GM18508 (cell line): ENCODE measurements around the gene DGKB.
"Not testable (repeated sequence)": the region's sequence is repeated elsewhere in the genome, so short reads cannot be mapped to it uniquely, and the experiment has no call there.

ENCODE experiments used
- ATAC-seq: cut with Tn5 transposase; IDR thresholded peaks from one replicate; pipeline ENCODE4 v1.9.1; 2021; ENCODE audit warnings: moderate number of reproducible peaks; ENCODE audit not compliant: insufficient read depth, unreplicated experiment

DGKB gene

GRCh38 chr7:14501436-14501835 is 401.1 kb downstream of the DGKB start:
- ATAC-seq, result no peak

DNA sequence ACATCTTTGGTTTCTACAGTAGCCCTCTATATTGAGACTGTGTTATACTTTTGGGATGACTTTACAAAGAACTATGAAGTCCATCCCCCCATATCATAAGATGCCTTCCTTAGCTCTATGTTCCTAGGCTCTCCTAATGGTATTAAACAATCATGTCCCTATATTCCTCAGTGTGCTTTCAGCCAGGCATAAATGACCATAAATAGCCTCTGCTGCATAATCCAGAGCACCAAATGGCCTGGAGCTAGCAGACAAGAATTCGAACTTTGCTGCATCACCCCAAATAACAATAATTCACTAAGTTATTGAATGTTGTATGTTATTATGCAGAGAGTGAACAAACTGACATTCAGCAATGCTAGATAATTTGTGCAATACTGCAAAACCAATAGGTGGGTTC is 405.2 kb downstream of the DGKB start:
- no peak for ATAC-seq

DNA sequence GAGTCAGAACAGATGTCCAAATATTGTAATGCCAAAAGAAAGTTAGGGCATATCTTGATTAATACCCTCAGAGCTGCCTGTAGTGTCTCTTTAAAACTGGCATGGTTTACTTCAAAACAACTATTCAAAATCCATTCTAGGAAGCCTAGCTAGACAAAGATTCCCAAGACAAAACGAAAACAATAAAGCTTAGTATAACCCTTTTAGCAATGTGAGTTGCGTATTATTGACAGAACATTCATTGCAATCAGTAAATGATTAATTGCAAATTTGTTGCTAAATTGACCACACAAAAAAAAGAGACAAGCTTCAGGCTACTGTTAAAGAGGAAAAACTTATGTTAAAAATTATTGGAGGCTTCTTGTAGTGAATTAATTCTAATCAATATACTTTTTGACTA is 406.9 kb downstream of the DGKB start:
- ATAC-seq, result no peak

- no peak for ATAC-seq
Measured at GRCh38 chr7:14487701-14488395, 414.7 kb downstream of the DGKB start.

DNA sequence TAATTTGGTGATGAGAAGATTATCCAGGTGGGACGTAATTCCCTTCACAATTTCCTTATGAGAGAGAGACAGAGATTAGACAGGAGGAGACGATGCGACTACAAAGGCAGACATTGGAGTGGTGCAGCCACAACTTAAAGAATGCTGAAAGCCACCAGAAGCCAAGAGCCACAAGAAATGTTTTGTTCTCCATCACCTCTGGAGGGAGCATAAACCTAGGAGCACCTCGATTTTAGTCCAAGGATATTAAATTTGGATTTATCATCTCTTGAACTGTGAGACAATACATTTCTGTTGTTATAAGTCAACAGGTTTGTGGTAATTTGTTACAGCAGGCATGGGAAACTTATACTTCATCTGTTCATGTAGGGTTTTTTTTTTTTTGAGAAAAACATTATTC is 418.9 kb downstream of the DGKB start:
- ATAC-seq, result no peak

GRCh38 chr7:14480281-14480680 is 422.3 kb downstream of the DGKB start:
- no peak for ATAC-seq

DNA sequence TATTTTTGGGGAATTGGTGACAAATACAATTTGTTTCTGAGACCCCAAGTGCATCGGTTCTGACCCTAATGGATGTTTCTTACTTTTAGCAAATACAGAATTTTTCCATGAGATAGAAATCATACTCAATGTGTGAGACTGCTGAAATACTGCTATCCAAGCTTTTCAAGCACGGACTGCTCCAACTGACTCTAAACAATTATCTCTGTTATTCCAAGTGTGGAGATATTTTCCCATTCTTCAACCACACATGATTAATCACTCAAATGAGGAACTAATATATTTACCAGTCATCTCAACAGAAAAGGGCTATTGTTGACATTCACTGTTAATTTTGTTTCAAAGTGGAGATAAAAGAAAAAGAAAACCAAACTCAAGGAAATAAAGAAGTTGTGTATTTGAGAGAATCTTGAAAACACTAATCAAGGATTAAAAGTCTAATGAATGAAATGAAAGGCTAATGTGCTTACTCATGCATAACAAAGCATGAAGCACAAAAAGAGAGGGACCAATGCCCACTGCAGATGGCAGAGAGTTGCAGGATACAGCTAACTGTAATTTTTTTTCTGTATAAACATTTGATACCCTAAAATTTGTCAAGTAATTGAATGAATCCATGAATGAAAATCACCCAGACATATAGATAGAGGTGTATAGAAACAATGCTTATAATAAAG is 423.6 kb downstream of the DGKB start:
- no peak for ATAC-seq

GRCh38 chr7:14461716-14462115 is 440.8 kb downstream of the DGKB start:
- not testable (repeated sequence) for ATAC-seq

DNA sequence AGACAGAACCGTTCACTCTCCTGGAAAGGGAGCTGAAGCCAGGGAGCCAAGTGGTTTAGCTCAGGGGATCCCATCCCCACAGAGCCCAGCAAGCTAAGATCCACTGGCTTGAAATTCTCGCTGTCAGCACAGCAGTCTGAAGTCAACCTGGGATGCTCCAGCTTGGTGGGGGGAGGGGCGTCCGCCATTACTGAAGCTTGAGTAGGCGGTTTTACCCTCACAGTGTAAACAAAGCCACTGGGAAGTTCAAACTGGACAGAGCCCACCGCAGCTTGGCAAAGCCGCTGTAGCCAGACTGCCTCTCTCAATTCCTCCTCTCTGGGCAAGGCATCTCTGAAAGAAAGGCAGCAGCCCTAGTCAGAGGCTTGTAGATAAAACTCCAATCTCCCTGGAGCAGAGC is 443.7 kb downstream of the DGKB start:
- not testable (repeated sequence) for ATAC-seq

DNA sequence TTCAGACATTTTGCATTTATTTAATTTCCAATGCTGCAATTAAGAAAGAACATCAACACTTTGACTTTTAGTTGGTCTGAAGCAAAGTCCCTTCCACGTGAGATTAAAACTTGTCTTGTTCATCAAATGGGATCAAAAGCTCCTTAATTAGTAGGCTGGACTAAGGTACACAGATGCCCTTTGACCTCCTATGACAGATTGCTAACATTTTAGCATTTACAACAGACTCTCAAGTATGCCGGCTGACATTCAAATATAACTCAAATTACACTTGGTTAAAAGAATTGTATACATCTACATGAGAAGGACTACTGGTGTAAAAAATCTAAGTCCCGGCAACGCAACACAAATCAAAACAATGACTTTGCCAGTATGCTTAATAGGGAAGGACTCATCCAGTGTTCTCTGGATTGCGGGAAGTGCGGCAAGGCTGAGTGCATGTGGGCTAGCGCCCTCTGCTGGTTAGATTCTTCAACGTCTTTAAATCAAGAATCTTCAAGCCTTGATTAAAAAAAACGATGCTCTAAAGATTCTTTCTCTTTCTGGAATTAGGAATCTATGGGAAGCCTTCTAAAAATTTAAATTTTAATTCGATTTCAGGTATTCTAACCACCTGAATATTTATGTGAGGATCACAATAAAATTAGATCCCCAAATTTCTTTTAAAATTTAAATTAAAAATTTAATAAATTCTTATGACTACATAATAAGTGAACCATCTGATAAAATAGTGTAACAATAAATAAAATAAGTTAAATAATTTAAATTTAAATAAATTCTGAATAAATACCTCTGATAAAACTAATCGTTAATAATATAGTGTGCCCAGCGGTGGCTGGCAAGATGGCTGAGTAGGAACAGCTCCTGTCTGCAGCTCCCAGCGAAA is 444.7 kb downstream of the DGKB start:
- ATAC-seq, result peak; percentile 65

GRCh38 chr7:14449291-14449690 is 453.3 kb downstream of the DGKB start:
- no peak for ATAC-seq

DNA sequence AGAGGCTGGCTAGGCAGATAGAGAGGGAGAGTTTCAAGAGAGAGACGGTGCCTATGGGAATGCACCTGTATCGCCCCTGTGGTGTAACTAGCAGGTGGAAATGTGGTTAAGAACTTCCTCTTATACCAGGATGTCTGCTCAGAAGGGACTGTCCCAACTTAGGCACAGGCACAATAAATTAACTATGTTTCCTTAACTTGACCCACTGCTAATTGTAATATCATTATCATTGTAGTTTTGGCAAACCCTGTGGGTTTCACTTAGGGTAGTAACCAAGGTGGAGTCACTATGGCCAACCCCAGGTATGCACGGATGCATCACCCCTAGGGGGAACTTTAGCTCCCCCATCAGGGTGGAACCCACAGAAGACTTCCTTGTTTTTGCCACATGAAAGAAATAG is 455.7 kb downstream of the DGKB start:
- ATAC-seq, result peak; percentile 91

DNA sequence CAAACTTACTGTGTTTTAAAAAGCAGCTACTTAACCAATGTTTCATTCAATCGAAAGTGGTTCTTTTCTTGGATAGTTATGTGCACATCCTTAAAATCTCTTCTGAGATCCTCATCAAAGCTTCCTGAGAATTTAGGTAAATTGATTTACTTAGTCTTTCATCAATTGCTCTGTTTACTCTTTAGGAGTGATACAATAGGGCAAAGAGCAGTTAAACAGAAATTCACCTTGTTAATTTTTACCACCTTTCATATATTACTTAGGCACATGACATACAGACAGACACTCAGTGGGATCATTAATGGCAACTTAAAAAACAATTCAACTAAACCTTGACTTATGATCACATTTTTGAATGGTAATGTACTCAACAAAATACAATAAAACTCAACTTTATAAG is 456.3 kb downstream of the DGKB start:
- ATAC-seq, result no peak

DNA sequence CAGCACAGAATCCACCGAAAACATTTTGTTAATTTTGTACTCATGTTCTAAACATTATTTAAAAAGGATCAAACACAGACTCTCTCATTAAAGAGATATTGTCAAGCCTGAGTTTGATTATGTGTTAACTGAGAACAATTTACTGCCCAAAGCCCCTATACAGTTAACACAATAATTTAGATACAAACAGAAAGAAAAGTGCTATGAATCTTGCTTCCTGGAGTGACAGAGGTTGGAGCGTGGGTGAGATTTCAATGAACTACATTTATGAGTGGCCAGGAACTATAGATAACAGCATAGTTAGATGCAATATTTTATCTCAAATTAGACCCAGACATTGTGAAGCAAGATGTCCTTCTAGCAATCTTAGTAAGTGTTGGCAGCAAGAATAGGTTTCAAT is 464.2 kb downstream of the DGKB start:
- no peak for ATAC-seq

GRCh38 chr7:14436878-14437277 is 465.7 kb downstream of the DGKB start:
- ATAC-seq, result no peak

DNA sequence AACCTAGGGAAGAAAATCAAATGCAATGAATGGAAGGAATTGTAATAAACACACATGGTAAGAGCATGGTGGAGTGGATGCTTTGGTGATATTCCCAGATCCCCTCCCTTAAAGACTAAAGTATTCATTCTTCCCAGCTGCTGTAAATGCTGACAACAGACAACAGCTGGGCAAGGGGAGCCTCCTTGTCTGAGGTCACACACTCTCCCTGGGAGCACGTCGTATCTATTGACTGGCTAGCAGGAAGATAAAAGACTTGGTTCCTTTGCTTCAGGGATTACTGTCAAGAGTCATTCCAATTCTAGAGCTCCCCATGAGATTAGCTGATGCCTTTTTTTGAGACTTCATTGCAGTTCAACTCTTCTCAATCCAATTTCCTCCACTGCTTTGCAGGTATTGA is 469.6 kb downstream of the DGKB start:
- ATAC-seq, result no peak

GRCh38 chr7:14430926-14431325 is 471.6 kb downstream of the DGKB start:
- ATAC-seq, result no peak

DNA sequence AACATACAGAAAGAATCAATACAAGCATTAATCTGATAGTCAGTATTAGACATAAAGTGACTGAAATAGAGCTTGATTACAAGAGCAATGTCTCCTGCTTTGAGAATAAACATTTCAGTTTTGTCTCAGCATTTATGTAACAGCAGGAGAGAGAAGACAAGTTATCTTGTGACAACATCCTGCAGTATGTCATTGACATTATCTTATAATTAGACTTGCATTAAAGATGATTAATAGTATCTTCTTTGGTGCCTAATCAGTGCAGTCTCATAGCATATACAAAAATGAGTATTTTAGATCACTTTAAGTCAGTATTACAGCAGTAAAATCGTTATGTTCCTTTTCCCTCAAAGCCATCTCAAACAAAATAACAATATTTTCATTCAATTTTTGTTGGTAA is 477.0 kb downstream of the DGKB start:
- ATAC-seq, result no peak

DNA sequence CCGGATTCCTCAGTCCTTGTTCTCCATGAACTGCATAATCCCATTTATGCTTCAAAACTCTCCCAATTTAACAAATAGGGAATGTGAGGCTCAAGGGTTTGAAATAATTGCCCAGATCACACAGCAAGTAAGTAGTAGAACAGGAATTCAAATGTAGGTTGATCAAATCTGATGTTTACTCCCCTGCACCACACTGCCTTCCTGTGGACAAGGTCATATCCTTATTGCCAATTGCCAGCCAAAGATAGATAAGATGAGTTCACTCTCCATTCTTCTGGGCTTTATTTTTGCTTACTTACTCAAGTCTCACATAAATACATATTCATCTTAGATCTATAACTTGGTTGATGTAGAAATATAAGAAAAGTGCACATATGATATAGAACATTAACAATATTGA is 477.9 kb downstream of the DGKB start:
- ATAC-seq, result no peak

GRCh38 chr7:14420768-14421167 is 481.8 kb downstream of the DGKB start:
- no peak for ATAC-seq

- no peak for ATAC-seq
Measured at GRCh38 chr7:14419531-14419930, 483.0 kb downstream of the DGKB start.
